VCaP (cell line): ENCODE data around the gene CEMIP.
A peak's percentile ranks its signal among the peaks of the same experiment; 100 is the strongest.

Experiments used
- H3K27ac ChIP-seq: fragments of 450-650 bp; 2 replicates; pipeline ENCODE4 v1.5.1; 2017
- TF ChIP-seq, protein P1 (sequence below): fragments of 450-650 bp; conservative IDR thresholded peaks from 2 replicates; pipeline ENCODE4 v1.5.1; 2017; ENCODE audit warnings: mild to moderate bottlenecking, moderate library complexity

Gene CEMIP

DNA sequence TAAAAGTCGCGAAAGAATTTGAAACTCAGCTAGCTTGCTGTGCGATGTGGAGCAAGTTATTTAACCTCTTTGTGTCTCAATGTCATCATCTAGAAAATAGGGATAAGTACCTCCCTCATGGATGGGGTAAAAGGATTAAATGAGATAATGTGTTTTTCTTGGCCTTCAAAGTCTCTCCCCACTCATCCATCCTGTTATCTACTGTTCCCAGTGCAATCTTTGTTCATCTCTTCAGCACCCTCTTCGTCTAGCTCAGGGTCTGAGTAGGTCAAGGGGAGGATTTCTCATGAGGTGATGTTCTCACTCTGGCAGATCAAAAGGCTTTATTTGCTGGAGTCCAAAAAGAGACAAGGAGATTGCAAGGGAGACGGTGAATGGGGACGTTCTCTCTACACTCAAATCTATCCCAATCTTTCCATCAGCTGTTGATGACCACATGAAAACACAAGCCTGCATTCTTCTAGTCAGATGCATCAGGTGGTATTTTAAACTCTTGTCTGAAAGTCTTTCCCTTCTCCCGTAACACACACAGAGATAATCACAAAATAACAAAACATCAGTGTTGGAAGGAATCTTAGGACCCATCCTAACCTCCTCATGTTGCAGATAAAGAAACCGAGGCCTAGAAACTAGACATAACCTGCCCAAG, 209.1 kb downstream of the CEMIP start:
- H3K27ac ChIP-seq, result peak overlapping the region; percentile 87
- TF ChIP-seq, protein P1, sequence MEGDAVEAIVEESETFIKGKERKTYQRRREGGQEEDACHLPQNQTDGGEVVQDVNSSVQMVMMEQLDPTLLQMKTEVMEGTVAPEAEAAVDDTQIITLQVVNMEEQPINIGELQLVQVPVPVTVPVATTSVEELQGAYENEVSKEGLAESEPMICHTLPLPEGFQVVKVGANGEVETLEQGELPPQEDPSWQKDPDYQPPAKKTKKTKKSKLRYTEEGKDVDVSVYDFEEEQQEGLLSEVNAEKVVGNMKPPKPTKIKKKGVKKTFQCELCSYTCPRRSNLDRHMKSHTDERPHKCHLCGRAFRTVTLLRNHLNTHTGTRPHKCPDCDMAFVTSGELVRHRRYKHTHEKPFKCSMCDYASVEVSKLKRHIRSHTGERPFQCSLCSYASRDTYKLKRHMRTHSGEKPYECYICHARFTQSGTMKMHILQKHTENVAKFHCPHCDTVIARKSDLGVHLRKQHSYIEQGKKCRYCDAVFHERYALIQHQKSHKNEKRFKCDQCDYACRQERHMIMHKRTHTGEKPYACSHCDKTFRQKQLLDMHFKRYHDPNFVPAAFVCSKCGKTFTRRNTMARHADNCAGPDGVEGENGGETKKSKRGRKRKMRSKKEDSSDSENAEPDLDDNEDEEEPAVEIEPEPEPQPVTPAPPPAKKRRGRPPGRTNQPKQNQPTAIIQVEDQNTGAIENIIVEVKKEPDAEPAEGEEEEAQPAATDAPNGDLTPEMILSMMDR, result no peak

DNA sequence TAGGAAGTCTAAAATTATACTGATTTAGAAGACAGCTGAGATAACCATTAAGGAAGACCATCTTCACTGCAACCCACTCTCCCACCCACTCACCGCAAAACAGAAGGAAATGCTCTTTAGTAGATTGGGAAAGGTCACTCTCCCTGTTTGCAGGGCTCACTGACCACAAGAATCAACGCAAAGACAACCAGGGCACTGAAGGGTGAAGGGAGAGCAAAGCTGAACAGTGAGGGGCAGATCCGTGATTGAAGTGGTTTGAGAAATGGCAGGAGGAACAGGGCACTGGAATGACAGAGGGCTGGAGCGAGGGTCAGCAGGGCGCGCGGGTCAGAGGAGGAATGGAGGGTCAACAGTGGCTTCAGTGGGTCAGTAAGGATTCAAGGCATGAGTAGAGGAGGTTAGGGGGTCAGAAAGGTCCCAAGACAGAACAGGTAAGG, 209.9 kb downstream of the CEMIP start:
- peak overlapping the region; percentile 87 for H3K27ac ChIP-seq
- TF ChIP-seq, protein P1, result no peak

DNA sequence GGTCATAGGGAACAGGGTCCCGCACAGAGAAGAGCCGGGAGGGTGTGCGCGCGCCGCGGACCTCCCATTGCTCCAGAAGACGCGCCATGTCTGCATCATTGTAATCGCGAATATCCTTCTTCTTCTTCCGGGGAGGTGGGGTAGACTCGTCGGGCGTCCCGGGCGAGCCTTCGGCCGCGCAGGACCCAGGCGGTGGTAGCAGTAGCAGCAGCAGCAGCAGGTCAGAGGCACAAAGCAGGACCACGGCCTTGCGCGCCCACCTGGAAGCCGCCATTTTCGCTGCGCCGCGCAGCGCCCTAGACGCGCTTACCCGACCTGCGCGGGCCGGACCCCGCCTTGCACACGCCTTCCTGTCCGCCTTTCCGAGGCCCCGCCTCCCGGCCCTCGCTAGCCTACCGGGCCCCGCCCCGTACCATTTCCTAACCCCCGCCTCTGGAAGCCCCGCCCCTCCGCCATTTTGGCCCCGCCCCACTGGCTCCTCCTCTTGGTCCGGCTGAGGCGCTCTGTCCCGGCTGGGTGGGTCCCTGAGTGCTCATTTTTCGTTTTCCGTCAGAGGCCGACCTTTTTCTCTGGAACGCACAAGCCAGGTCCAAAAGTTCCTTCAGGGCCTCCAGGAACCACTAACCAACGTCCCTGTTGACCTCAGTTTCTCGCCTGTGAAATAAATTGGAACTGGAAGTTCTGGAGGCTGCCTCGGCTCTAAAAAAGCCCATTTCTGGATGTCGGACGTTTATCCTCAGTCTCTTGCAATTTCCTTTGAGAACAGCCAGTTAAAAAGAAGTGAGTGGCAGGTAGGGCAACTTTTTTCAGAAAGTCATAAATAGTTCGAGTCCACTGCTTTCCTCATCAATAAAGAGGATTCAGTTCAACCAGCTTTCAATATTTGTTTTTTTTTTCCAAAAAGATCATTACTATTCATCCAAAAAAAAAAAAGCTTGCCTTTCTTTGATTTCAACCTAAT, 210.6 kb downstream of the CEMIP start, which contains the start of gene MESD:
MESD (minus strand) TSS at position 302 of the 961 bp plus-strand sequence; CDS start at position 274, 28 bp downstream.
- peak within 1 kb of the TSS; percentile 87 for H3K27ac ChIP-seq
- TF ChIP-seq, protein P1, result no peak

DNA sequence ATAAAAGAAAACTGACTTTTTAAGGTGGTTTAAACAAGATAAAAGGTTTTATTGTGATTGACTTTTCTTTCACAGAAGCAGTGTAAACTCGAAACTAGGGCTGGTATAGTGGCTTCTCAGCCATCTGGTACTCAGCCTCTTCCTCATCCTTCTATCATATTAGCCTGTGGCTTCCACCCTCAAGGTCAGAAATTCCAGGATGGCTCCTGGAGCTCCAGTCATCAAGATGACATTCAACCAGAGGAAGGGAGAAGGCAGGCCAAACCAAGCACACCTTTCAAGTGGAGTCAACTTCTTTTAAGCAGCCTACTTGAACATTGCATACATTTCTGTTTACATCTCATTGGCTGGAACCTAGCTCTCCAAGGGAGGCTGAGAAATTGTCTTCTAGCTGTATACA, 211.8 kb downstream of the CEMIP start:
- TF ChIP-seq, protein P1, result no peak
- H3K27ac ChIP-seq, result peak overlapping the region; percentile 87

DNA sequence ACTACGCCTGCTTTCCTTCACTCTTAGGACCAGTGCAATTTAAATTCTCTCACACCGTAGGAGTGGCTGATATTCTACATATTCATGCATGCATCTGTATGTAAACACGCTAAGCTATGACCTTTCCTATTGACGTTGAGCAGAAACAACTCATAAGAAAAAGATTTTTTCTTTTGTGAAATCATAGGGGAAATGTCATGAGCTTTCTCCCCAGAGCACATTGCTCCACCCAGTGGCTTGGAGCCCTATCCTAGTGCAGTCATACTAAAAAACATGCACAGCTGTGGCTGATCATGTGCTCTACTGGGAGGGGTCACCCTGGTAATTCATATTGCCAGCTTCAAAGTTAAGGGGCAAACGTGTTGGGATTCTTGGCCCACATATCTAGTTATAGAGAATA, 212.3 kb downstream of the CEMIP start:
- no peak overlapping the region for H3K27ac ChIP-seq
- TF ChIP-seq, protein P1, result no peak

DNA sequence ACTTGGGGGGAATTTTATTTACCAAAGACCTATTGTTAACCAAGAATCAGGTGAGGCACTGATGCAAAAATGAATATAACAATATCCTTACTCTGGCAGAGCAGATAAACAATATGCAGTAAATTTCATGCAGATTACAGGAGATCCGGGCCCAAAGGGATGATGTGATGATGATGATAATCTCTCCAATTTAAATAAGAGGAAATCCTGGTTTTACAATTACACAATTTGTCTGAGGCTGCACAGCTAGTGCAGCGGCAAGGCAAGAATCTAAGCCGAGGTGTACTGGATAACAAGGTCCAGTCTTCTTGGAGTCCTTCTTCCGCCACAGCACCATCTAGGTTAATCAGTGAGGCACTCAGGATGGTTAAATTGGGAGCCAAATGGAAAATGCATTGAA, 212.8 kb downstream of the CEMIP start:
- TF ChIP-seq, protein P1, result no peak
- H3K27ac ChIP-seq, result no peak overlapping the region

DNA sequence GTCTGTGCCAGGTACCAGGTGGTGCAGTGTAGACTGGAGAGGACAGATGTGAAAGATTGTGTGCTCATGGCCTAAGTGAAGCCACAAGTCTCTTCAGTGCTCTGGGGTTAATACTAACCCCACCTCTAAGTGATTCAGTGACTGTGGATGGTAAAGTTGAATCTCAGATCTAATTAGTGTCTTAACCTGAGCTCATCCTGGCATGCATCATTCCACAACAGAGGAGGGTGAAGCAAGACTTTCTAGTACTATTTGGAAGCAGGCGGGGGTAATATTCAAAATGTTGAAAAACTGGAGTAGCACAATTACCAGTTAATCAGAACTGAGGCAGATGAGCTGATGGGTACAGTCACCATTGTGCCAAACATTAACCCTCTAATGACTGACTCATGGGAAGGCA, 213.3 kb downstream of the CEMIP start:
- TF ChIP-seq, protein P1, result no peak

More for the DNA sequence above, 213.3 kb downstream of the CEMIP start:
- H3K27ac ChIP-seq, result no peak overlapping the region
